ENCODE measurements around the gene PUS1. TPM values are rescaled to one million over a fixed set of nuclear protein-coding genes. Genes with fewer than 3 reads are reported as not detected.

Gene PUS1
- total RNA-seq, 1 experiment from 2014 or later, result 74.0 TPM

DNA sequence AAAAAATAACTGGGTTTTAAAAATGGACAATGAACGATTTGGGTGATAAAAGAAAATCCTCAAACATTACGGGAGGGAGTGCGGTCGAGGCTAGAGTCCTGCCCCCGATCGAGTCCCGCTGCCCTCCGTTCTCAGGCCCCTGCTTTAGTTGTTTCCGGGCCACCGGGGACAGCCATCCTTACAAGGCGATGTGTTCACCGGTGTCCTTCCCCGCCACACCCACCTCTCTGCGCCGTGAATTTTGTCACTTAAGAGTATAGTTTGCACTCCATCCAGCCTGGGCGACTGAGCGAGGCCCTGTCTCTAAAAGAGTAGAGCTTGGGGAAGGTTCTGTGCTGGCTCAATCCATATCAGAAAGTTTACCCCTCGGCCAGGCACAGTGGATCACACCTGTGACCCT is 31.8 kb upstream of the PUS1 start:
- peak overlapping the region; percentile 79; the same call in 1 of the 2 replicates for H3K9ac ChIP-seq (ENCODE audit: low read length)
- H3K27me3 ChIP-seq (ENCODE audit: low read length), result no peaks in the 10 kb centered on the region
- ATAC-seq (no peak), DNase-seq (no peak)
- peaks cover 53% of the 10 kb centered on the region for H3K79me2 ChIP-seq (ENCODE audit: low read length)
- BruUV-seq (replicated peaks), result no TSS peak
- no peak overlapping the region for H2AFZ ChIP-seq (ENCODE audit: low read length)
- H3K27ac ChIP-seq (ENCODE audit: low read length), result peak overlapping the region; percentile 88; the same call in 1 of the 2 replicates
- no peaks in the 10 kb centered on the region for H3F3A ChIP-seq (ENCODE audit: low read length, unreplicated experiment)
- H3K9me3 ChIP-seq (ENCODE audit: low read length), result no peaks in the 10 kb centered on the region
- ChIA-PET CTCF (no interaction called here), POLR2A (ENCODE audit: unreplicated experiment) (no interaction called here)
- intact Hi-C loops (cut with micrococcal nuclease), result loop anchor here (2.0 kb wide), 2 partner anchors 32 to 60 kb away; partner anchors contain the start of gene PUS1
- H3K36me3 ChIP-seq (ENCODE audit: low read depth, low read length), result no peaks in the 10 kb centered on the region
- TF ChIP-seq EZH2phosphoT487 (IDR thresholded peaks at IDR 0.05; ENCODE audit: borderline replicate concordance, low read length) (no peak), EZH2 (IDR thresholded peaks at IDR 0.05; ENCODE audit: low read length, unreplicated experiment) (no peak)
- peak overlapping the region; percentile 99 for H3K4me2 ChIP-seq (ENCODE audit: low read length)
- peak overlapping the region; percentile 74 for H3K4me3 ChIP-seq (ENCODE audit: low read length)
- H3K4me1 ChIP-seq (ENCODE audit: insufficient read depth, low read length), result peaks cover 19% of the 10 kb centered on the region
- no peaks in the 10 kb centered on the region for H3K9me2 ChIP-seq (replicated peaks; ENCODE audit: low read length)
- H4K20me1 ChIP-seq (ENCODE audit: low read length), result peaks cover 6% of the 10 kb centered on the region; the same call in 1 of the 2 replicates

DNA sequence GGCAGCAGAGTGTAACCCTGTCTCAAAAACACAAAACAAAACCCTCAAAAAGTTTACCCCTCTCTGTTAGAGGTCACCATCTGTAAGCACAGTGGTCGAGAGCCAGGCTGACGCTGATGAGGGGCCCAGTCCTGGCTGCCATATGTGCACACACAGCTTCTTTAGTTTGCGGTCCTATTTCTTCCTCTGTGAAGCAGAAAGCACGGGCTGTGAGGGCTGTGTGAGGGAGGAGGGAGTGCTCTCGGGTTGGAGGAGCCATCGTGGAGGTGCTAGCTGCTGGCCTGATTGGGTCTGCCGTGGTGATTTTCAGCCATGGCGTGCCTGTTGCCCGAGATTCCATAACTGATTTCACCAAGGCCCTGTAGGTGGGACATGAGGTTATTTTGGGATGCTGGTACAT is 31.2 kb upstream of the PUS1 start:
- ATAC-seq (no peak), DNase-seq (no peak)
- Histone ChIP-seq H3K9me3 (ENCODE audit: low read length) (no peaks in the 10 kb centered on the region), H3K27me3 (ENCODE audit: low read length) (no peaks in the 10 kb centered on the region), H4K20me1 (ENCODE audit: low read length) (peaks cover 6% of the 10 kb centered on the region; the same call in 1 of the 2 replicates), H3K4me1 (ENCODE audit: insufficient read depth, low read length) (peaks cover 19% of the 10 kb centered on the region), H3K79me2 (ENCODE audit: low read length) (peaks cover 59% of the 10 kb centered on the region), H3K9ac (ENCODE audit: low read length) (no peak overlapping the region), H3F3A (ENCODE audit: low read length, unreplicated experiment) (no peaks in the 10 kb centered on the region), H3K9me2 (replicated peaks; ENCODE audit: low read length) (no peaks in the 10 kb centered on the region), H3K4me3 (ENCODE audit: low read length) (no peak overlapping the region), H3K27ac (ENCODE audit: low read length) (no peak overlapping the region), H2AFZ (ENCODE audit: low read length) (no peak overlapping the region), H3K4me2 (ENCODE audit: low read length) (no peak overlapping the region), H3K36me3 (ENCODE audit: low read depth, low read length) (no peaks in the 10 kb centered on the region)
- BruUV-seq (replicated peaks), result no TSS peak
- POLR2A ChIA-PET (ENCODE audit: unreplicated experiment), result no interaction called here
- intact Hi-C loops (cut with micrococcal nuclease), result loop anchor here (2.0 kb wide), 2 partner anchors 31 to 61 kb away; partner anchors contain the start of gene PUS1
- CTCF ChIA-PET, result no interaction called here
- TF ChIP-seq, protein P1, sequence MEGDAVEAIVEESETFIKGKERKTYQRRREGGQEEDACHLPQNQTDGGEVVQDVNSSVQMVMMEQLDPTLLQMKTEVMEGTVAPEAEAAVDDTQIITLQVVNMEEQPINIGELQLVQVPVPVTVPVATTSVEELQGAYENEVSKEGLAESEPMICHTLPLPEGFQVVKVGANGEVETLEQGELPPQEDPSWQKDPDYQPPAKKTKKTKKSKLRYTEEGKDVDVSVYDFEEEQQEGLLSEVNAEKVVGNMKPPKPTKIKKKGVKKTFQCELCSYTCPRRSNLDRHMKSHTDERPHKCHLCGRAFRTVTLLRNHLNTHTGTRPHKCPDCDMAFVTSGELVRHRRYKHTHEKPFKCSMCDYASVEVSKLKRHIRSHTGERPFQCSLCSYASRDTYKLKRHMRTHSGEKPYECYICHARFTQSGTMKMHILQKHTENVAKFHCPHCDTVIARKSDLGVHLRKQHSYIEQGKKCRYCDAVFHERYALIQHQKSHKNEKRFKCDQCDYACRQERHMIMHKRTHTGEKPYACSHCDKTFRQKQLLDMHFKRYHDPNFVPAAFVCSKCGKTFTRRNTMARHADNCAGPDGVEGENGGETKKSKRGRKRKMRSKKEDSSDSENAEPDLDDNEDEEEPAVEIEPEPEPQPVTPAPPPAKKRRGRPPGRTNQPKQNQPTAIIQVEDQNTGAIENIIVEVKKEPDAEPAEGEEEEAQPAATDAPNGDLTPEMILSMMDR (conservative IDR thresholded peaks at IDR 0.05; ENCODE audit: low read depth, low read length), result no peak
- no peak for TF ChIP-seq EZH2 (IDR thresholded peaks at IDR 0.05; ENCODE audit: low read length, unreplicated experiment)
- TF ChIP-seq EZH2phosphoT487 (IDR thresholded peaks at IDR 0.05; ENCODE audit: borderline replicate concordance, low read length), result no peak

DNA sequence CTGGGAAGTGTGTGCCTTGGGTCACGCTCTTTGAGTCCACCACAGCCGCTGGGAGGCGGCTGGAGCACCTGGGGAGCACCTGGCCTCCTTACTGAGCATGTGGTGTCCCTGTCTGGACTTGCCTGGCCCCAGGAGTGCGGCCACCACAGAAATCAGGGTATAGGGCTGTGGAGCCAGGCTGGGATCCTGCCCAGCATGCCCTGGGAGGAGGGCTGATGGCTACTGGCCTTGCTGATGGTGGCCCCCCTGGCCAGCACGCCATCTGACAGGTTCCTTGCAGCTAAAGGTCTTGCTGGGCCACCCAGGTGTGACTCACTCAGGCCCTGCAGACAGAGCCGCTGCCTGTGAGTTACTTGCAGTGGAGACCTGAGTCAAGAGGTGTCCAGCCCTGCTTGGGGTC is 28.7 kb upstream of the PUS1 start:
- no TSS peak for BruUV-seq (replicated peaks)
- Histone ChIP-seq H3K9me2 (replicated peaks; ENCODE audit: low read length) (no peaks in the 10 kb centered on the region), H3K9ac (ENCODE audit: low read length) (no peak overlapping the region), H3K79me2 (ENCODE audit: low read length) (peaks cover 64% of the 10 kb centered on the region), H3K27me3 (ENCODE audit: low read length) (no peaks in the 10 kb centered on the region), H2AFZ (ENCODE audit: low read length) (no peak overlapping the region), H3K4me2 (ENCODE audit: low read length) (no peak overlapping the region), H3K9me3 (ENCODE audit: low read length) (no peaks in the 10 kb centered on the region), H3K4me3 (ENCODE audit: low read length) (no peak overlapping the region), H3F3A (ENCODE audit: low read length, unreplicated experiment) (no peaks in the 10 kb centered on the region), H3K4me1 (ENCODE audit: insufficient read depth, low read length) (peaks cover 17% of the 10 kb centered on the region), H3K27ac (ENCODE audit: low read length) (no peak overlapping the region), H3K36me3 (ENCODE audit: low read depth, low read length) (no peaks in the 10 kb centered on the region), H4K20me1 (ENCODE audit: low read length) (peaks cover 6% of the 10 kb centered on the region; the same call in 1 of the 2 replicates)
- ATAC-seq (no peak), DNase-seq (no peak)
- ChIA-PET CTCF (no interaction called here), POLR2A (ENCODE audit: unreplicated experiment) (no interaction called here)
- no peak for TF ChIP-seq EZH2phosphoT487 (IDR thresholded peaks at IDR 0.05; ENCODE audit: borderline replicate concordance, low read length)
- TF ChIP-seq, protein P1 (conservative IDR thresholded peaks at IDR 0.05; ENCODE audit: low read depth, low read length), result no peak
- no peak for TF ChIP-seq EZH2 (IDR thresholded peaks at IDR 0.05; ENCODE audit: low read length, unreplicated experiment)
- intact Hi-C loops (cut with micrococcal nuclease), result no loop called here
